Astrocyte (in vitro differentiated cells and primary cell): ENCODE data around the gene DENND6A.

Experiments
- EZH2 ChIP-seq: IDR thresholded peaks from 2 replicates; pipeline ENCODE4 v1.6.1; 2012; ENCODE audit warnings: mild to moderate bottlenecking, low read length, inconsistent platforms; ENCODE audit not compliant: insufficient read depth
- TF ChIP-seq, protein P1 (sequence below): IDR thresholded peaks from 2 replicates; pipeline ENCODE4 v1.5.1; 2011; ENCODE audit warnings: low read depth, mild to moderate bottlenecking, inconsistent platforms, low read length, moderate library complexity; ENCODE audit not compliant: insufficient read depth

DNA sequence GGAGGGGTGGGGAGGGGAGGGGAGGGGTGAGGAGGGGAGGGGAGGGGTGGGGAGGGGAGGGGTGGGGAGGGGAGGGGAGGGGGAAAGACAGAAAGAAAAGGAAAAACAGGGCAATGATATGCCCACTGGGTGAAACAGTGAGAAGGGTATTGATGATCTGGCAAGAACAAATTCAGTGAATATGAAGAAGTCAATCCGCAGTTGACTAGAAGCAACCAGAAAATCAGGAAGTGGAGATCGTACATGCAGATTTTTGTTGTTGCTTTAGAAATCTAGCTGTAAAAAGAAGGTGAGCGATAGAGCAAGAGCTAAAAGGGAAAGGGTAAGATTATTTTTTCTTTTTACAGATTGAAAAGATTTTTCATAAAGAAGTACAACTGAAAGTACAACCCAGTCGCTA is 48.1 kb downstream of the DENND6A start:
- TF ChIP-seq, protein P1, sequence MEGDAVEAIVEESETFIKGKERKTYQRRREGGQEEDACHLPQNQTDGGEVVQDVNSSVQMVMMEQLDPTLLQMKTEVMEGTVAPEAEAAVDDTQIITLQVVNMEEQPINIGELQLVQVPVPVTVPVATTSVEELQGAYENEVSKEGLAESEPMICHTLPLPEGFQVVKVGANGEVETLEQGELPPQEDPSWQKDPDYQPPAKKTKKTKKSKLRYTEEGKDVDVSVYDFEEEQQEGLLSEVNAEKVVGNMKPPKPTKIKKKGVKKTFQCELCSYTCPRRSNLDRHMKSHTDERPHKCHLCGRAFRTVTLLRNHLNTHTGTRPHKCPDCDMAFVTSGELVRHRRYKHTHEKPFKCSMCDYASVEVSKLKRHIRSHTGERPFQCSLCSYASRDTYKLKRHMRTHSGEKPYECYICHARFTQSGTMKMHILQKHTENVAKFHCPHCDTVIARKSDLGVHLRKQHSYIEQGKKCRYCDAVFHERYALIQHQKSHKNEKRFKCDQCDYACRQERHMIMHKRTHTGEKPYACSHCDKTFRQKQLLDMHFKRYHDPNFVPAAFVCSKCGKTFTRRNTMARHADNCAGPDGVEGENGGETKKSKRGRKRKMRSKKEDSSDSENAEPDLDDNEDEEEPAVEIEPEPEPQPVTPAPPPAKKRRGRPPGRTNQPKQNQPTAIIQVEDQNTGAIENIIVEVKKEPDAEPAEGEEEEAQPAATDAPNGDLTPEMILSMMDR: no peak
- TF ChIP-seq EZH2: no peak
